RWPE2 (cell line): ENCODE data around the gene RNPEPL1.

ENCODE experiments used
- ATAC-seq: fragments of 200-7000 bp; cut with Tn5 transposase; 3 replicates; pipeline ENCODE4 v1.9.1; 2021; ENCODE audit warnings: low read depth
- DNase-seq: peaks from one replicate; pipeline ENCODE4 v3.0.0-alpha.2; 2020; ENCODE audit warnings: low spot score
- H3K27ac ChIP-seq: fragments of 450-650 bp; 2 replicates; pipeline ENCODE4 v1.5.1; 2017; ENCODE audit warnings: mild to moderate bottlenecking; ENCODE audit not compliant: poor library complexity, severe bottlenecking
- H3K27me3 ChIP-seq: fragments of 250-450 bp; sonication (Bioruptor Pico); 2 replicates; pipeline ENCODE4 v1.5.1; 2021; ENCODE audit warnings: mild to moderate bottlenecking, moderate library complexity; ENCODE audit not compliant: insufficient read depth, poor library complexity, severe bottlenecking
- H3K36me3 ChIP-seq: fragments of 250-450 bp; sonication (Bioruptor Pico); 2 replicates; pipeline ENCODE4 v1.5.1; 2020; ENCODE audit warnings: low read depth, mild to moderate bottlenecking, moderate library complexity
- H3K4me1 ChIP-seq: fragments of 250-450 bp; sonication (Bioruptor Pico); 2 replicates; pipeline ENCODE4 v1.5.1; 2021; ENCODE audit warnings: mild to moderate bottlenecking, moderate library complexity; ENCODE audit not compliant: insufficient read depth, poor library complexity, severe bottlenecking
- H3K4me3 ChIP-seq: fragments of 250-450 bp; sonication (Bioruptor Pico); 2 replicates; pipeline ENCODE4 v1.5.1; 2021; ENCODE audit warnings: mild to moderate bottlenecking, moderate library complexity; ENCODE audit not compliant: severe bottlenecking
- H3K9me3 ChIP-seq: fragments of 250-450 bp; sonication (Bioruptor Pico); 2 replicates; pipeline ENCODE4 v1.5.1; 2021; ENCODE audit warnings: mild to moderate bottlenecking, moderate library complexity; ENCODE audit not compliant: severe bottlenecking
- TF ChIP-seq, protein P1 (sequence below): fragments of 450-650 bp; IDR thresholded peaks from one replicate; pipeline ENCODE4 v1.5.1; 2017; ENCODE audit warnings: mild to moderate bottlenecking, moderate library complexity; ENCODE audit not compliant: poor library complexity, severe bottlenecking

The RNPEPL1 gene, protein sequence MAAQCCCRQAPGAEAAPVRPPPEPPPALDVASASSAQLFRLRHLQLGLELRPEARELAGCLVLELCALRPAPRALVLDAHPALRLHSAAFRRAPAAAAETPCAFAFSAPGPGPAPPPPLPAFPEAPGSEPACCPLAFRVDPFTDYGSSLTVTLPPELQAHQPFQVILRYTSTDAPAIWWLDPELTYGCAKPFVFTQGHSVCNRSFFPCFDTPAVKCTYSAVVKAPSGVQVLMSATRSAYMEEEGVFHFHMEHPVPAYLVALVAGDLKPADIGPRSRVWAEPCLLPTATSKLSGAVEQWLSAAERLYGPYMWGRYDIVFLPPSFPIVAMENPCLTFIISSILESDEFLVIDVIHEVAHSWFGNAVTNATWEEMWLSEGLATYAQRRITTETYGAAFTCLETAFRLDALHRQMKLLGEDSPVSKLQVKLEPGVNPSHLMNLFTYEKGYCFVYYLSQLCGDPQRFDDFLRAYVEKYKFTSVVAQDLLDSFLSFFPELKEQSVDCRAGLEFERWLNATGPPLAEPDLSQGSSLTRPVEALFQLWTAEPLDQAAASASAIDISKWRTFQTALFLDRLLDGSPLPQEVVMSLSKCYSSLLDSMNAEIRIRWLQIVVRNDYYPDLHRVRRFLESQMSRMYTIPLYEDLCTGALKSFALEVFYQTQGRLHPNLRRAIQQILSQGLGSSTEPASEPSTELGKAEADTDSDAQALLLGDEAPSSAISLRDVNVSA

DNA sequence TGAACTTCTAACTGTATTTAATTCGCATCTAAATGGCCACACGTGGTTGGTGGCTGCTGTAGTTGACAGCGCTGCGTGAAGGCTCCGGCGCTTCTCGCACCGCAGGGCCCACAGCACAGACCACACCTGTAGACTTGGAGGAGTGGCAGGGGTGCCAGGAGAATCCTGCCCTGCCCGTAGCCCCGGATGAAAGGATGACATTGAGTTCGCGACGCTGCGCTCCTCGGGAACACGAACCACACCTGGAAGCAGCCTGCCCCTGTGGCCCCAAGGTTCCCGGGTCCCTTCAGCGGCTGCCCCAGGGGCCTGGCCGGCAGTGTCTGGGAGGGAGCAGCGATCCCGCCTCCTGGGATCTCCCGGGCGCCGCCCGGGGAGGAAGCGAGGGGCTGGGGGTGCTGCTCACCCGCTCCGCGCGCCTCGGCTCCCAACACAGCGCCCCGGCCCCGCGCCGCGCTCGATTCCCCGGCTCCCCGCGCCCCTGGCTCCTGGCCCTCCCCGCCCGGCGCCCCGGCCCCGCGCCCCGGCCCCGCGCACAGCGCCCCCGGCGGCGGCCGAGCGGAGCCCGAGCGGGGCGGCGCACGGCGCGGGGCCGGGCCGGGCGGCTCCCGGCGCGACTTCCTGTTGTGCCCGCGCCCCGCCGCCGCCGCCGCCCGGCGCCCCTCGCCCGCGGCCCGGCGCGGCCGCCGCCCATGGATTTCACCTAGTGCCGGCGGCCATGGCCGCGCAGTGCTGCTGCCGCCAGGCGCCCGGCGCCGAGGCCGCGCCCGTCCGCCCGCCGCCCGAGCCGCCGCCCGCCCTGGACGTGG, at the start of gene RNPEPL1:
RNPEPL1 (plus strand) TSS at position 613 of the 806 bp plus-strand sequence; CDS start at position 716, 103 bp downstream.
- Histone ChIP-seq H3K4me3 (peak within 1 kb of the TSS; percentile 88), H3K27ac (peak within 1 kb of the TSS; percentile 87), H3K9me3 (no peaks in the 10 kb centered on the region), H3K36me3 (no peaks in the 10 kb centered on the region), H3K27me3 (no peaks in the 10 kb centered on the region), H3K4me1 (peaks cover 18% of the 10 kb centered on the region)
- ATAC-seq (peak; percentile 15), DNase-seq (peak; percentile 55)
- TF ChIP-seq, protein P1, sequence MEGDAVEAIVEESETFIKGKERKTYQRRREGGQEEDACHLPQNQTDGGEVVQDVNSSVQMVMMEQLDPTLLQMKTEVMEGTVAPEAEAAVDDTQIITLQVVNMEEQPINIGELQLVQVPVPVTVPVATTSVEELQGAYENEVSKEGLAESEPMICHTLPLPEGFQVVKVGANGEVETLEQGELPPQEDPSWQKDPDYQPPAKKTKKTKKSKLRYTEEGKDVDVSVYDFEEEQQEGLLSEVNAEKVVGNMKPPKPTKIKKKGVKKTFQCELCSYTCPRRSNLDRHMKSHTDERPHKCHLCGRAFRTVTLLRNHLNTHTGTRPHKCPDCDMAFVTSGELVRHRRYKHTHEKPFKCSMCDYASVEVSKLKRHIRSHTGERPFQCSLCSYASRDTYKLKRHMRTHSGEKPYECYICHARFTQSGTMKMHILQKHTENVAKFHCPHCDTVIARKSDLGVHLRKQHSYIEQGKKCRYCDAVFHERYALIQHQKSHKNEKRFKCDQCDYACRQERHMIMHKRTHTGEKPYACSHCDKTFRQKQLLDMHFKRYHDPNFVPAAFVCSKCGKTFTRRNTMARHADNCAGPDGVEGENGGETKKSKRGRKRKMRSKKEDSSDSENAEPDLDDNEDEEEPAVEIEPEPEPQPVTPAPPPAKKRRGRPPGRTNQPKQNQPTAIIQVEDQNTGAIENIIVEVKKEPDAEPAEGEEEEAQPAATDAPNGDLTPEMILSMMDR, result peak; percentile 27

DNA sequence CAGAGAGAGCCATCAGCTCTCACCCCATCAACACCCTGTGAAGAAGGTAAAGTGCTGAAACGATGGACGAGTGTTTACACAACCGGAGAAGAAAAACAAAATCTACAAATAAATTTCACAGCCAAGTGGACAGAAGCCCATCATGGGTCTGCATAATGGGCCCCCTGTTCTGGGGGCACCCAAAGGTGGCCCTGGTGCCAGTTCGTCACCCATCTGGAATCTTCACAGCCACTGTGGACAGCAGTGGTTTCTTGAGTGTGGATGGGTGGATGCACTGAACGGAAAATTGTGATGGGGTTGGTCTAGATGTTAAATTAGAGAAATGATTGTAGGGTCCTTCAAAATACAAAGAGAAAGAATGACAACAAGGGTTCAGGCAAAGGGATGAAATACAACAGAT, 49.3 kb upstream of the RNPEPL1 start:
- TF ChIP-seq, protein P1, result no peak
- Histone ChIP-seq H3K9me3 (no peaks in the 10 kb centered on the region), H3K27ac (no peak overlapping the region), H3K4me3 (no peak overlapping the region), H3K4me1 (no peaks in the 10 kb centered on the region), H3K27me3 (peaks cover 27% of the 10 kb centered on the region), H3K36me3 (no peaks in the 10 kb centered on the region)
- no peak for ATAC-seq
- no peak for DNase-seq

DNA sequence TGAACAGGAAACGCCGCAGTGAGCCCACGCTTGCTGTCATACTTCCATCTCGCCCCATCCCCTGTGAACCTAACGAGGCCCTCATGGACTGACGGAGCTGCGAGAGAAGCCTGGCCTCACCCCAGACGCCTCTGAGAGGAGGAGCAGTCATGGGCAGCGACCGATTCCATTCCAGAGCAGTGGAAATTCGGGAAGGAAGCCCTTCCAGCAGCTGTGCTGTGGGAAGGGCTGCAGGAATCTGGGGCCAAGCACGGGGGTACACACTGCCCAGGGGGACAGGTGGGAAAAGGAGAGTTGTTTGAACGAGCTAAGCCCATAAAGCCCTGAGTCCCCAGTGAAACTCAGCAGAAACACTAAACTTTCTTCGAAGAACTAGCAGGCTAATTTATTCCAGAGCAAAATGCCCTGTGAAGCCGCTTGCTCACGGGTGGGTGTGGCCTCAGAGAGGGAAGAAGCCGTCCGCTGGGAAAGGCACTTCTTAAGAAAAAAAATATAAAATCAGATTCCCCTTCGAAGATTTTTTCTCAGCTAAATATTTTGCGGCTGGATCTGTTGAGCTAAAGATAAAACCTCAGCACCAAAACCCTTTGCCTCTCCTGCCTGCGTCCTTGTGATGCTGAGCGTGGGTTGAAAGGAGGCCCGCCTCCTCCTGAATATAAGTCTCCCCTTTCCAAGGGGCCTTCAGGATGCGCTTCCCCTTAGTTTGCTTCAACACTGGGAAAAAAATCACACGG, 48.7 kb upstream of the RNPEPL1 start:
- no peak overlapping the region for H3K4me3 ChIP-seq
- no peaks in the 10 kb centered on the region for H3K9me3 ChIP-seq
- no peaks in the 10 kb centered on the region for H3K36me3 ChIP-seq
- DNase-seq (no peak), ATAC-seq (no peak)
- H3K27ac ChIP-seq, result no peak overlapping the region
- peaks cover 27% of the 10 kb centered on the region for H3K27me3 ChIP-seq
- no peaks in the 10 kb centered on the region for H3K4me1 ChIP-seq
- TF ChIP-seq, protein P1, result no peak

DNA sequence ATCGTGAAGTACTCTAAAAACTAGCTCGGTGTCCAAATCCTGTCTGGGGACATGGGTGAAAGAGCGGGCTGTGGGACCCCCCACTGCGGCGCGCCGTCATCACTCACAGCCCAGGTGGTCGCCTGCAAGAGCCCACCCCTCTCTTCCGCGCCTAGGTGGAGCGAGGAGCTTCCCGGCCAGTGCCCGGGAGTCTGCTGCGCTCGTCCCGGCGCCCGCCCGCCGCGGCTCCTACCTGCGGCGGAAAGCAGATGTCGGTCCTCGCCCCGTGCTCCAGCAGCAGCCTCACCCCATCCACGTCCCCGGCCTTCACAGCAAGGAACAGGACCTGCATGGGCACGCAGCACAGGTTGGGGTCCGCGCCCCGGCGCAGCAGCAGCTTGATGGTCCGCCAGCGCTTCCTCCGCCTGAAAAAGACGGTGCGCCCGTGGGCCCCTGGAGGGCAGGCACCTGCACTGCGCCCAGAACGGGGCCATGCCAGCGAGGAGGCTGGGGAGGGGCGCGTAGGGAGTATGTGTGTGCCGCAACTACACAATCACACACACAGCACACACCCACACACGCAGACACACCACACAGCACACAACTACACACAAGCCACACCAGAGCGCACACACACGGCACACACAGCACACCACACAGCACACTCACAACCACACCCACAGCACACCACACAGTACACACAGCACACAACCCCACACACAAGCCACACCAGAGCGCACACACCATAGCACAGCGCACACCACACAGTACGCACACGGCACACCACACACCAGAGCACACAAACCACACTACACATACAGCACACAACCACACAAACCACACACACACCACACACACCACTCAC, 47.9 kb upstream of the RNPEPL1 start:
- DNase-seq (no peak), ATAC-seq (peak; percentile 46)
- H3K9me3 ChIP-seq, result no peaks in the 10 kb centered on the region
- no peaks in the 10 kb centered on the region for H3K36me3 ChIP-seq
- H3K27me3 ChIP-seq, result peaks cover 27% of the 10 kb centered on the region
- no peaks in the 10 kb centered on the region for H3K4me1 ChIP-seq
- H3K4me3 ChIP-seq, result no peak overlapping the region
- TF ChIP-seq, protein P1, result no peak
- no peak overlapping the region for H3K27ac ChIP-seq
